Effector memory CD4-positive, alpha-beta T cell (primary cell): ENCODE measurements around the gene VPS54.

Experiments used
- DNase-seq, 3 donors: peaks; one replicate each; pipeline ENCODE4 v3.0.0-alpha.2; 2020
- H3K27ac ChIP-seq: 2 replicates; pipeline ENCODE4 v1.7.0; 2013; ENCODE audit warnings: mild to moderate bottlenecking, low read length, moderate library complexity; ENCODE audit not compliant: insufficient read depth, poor library complexity, severe bottlenecking
- H3K27me3 ChIP-seq: replicated peaks from 2 replicates; pipeline ENCODE4 v1.7.0; 2013; ENCODE audit warnings: mild to moderate bottlenecking, low read length; ENCODE audit not compliant: insufficient read depth, control insufficient read depth, poor library complexity, severe bottlenecking
- H3K36me3 ChIP-seq: 2 replicates; pipeline ENCODE4 v1.7.0; 2013; ENCODE audit warnings: mild to moderate bottlenecking, low read length, moderate library complexity; ENCODE audit not compliant: control insufficient read depth, insufficient read depth
- H3K4me1 ChIP-seq: 2 replicates; pipeline ENCODE4 v1.7.0; 2013; ENCODE audit warnings: low read length, mild to moderate bottlenecking; ENCODE audit not compliant: control insufficient read depth, insufficient read depth, poor library complexity, severe bottlenecking
- H3K4me3 ChIP-seq: 2 replicates; pipeline ENCODE4 v1.7.0; 2013; ENCODE audit warnings: low read length, low read depth, mild to moderate bottlenecking; ENCODE audit not compliant: insufficient read depth, poor library complexity, severe bottlenecking
- H3K9me3 ChIP-seq: 2 replicates; pipeline ENCODE4 v1.7.0; 2013; ENCODE audit warnings: mild to moderate bottlenecking, low read length, moderate library complexity; ENCODE audit not compliant: control insufficient read depth
- total RNA-seq, 3 donors: gene quantifications; one replicate each; lab custom pipeline; 2026; lab: John Stamatoyannopoulos, UW

Gene VPS54, protein sequence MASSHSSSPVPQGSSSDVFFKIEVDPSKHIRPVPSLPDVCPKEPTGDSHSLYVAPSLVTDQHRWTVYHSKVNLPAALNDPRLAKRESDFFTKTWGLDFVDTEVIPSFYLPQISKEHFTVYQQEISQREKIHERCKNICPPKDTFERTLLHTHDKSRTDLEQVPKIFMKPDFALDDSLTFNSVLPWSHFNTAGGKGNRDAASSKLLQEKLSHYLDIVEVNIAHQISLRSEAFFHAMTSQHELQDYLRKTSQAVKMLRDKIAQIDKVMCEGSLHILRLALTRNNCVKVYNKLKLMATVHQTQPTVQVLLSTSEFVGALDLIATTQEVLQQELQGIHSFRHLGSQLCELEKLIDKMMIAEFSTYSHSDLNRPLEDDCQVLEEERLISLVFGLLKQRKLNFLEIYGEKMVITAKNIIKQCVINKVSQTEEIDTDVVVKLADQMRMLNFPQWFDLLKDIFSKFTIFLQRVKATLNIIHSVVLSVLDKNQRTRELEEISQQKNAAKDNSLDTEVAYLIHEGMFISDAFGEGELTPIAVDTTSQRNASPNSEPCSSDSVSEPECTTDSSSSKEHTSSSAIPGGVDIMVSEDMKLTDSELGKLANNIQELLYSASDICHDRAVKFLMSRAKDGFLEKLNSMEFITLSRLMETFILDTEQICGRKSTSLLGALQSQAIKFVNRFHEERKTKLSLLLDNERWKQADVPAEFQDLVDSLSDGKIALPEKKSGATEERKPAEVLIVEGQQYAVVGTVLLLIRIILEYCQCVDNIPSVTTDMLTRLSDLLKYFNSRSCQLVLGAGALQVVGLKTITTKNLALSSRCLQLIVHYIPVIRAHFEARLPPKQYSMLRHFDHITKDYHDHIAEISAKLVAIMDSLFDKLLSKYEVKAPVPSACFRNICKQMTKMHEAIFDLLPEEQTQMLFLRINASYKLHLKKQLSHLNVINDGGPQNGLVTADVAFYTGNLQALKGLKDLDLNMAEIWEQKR
- 38.1 to 40.2 (median 38.6) reads per million in 3 donors for total RNA-seq

GRCh38 chr2:64019083-64019974, at the start of gene VPS54:
TSS of gene VPS54 (minus strand) at chr2:64019428. CDS start at chr2:63983999, 35,429 bp downstream.
- Histone ChIP-seq H3K9me3 (no peaks in the 10 kb centered on the region), H3K4me1 (peaks cover 6% of the 10 kb centered on the region), H3K27me3 (no peaks in the 10 kb centered on the region), H3K36me3 (no peaks in the 10 kb centered on the region), H3K27ac (peak within 1 kb of the TSS; percentile 69), H3K4me3 (peak within 1 kb of the TSS; percentile 85)
- peak; percentile 33 to 45 (median 36) for DNase-seq

GRCh38 chr2:64067326-64067725, 48.1 kb upstream of the VPS54 start:
- Histone ChIP-seq H3K27me3 (no peaks in the 10 kb centered on the region), H3K9me3 (no peaks in the 10 kb centered on the region), H3K27ac (no peak overlapping the region), H3K4me3 (no peak overlapping the region), H3K4me1 (no peaks in the 10 kb centered on the region), H3K36me3 (no peaks in the 10 kb centered on the region)
- no peak for DNase-seq

DNA sequence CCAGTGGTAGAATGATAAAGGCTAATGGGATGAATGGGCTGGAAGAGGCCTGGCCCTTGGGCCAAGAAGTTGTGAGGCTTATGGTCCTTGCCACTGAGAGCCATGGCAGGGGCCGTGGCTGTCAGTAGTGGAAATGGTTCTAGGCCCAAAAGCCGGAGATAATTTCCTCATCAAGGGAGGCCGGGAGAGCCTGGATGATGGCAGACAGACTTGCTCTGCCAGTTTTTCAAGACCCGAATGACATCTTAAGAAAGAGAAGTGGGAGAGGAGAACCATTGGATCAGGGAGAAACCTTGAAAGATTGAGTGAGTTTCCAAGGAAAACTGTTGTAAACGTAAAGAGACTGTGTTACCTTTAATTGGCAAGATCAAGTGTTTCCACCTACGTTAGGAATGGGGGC, 46.3 kb upstream of the VPS54 start:
- no peak overlapping the region for H3K27ac ChIP-seq
- no peaks in the 10 kb centered on the region for H3K9me3 ChIP-seq
- H3K36me3 ChIP-seq, result no peaks in the 10 kb centered on the region
- no peaks in the 10 kb centered on the region for H3K4me1 ChIP-seq
- H3K27me3 ChIP-seq, result no peaks in the 10 kb centered on the region
- no peak overlapping the region for H3K4me3 ChIP-seq
- no peak for DNase-seq

- no peak overlapping the region for H3K27ac ChIP-seq
- no peak for DNase-seq
These were observed 44.7 kb upstream of the VPS54 start for GRCh38 chr2:64063924-64064331.

GRCh38 chr2:64063454-64063853, 44.2 kb upstream of the VPS54 start:
- no peak overlapping the region for H3K27ac ChIP-seq
- no peaks in the 10 kb centered on the region for H3K36me3 ChIP-seq
- DNase-seq, result no peak
- H3K4me3 ChIP-seq, result no peak overlapping the region
- H3K4me1 ChIP-seq, result no peaks in the 10 kb centered on the region
- H3K27me3 ChIP-seq, result no peaks in the 10 kb centered on the region
- H3K9me3 ChIP-seq, result no peaks in the 10 kb centered on the region

More at GRCh38 chr2:64063924-64064331, 44.7 kb upstream of the VPS54 start:
- Histone ChIP-seq H3K36me3 (no peaks in the 10 kb centered on the region), H3K9me3 (no peaks in the 10 kb centered on the region), H3K4me3 (no peak overlapping the region), H3K4me1 (no peaks in the 10 kb centered on the region), H3K27me3 (no peaks in the 10 kb centered on the region)

DNA sequence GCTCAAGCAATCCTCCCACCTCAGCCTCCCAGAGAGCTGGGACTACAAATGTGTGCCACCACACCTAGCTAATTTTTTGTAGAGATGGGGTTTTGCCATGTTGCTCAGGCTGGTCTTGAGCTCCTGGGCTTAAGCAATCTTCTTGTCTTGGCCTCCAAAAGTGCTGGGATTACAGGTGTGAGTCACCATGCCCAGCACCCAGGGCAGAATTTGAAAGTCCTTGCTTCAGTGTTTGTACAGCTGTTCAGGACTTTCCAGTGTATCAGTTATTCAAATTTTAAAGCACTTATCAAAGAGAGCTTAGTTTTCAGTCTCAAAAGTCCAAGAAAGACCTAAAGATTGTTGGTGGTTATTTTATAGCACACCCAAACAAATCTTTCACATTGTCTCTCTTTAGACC, 43.6 kb upstream of the VPS54 start:
- Histone ChIP-seq H3K9me3 (no peaks in the 10 kb centered on the region), H3K4me3 (no peak overlapping the region), H3K36me3 (no peaks in the 10 kb centered on the region), H3K4me1 (no peaks in the 10 kb centered on the region), H3K27ac (no peak overlapping the region), H3K27me3 (no peaks in the 10 kb centered on the region)
- no peak for DNase-seq

DNA sequence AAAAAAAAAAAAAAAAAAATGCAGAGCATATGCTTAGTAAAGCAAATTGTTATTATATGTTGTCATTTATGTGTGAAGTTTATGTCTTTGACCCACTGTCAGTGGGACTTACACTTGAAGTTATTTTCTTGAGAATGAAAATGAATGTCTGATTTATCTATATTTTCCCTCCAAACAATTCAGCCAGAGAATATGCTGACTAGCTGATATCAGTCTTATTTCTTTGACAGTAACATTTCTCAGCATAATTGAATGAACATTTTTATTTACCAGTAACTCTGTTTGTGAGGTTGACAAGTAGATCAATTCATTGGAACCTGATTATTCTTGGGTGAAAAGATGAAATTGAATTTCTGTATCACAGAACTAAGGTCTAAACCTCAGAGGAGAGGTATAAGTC, 40.0 kb upstream of the VPS54 start:
- no peaks in the 10 kb centered on the region for H3K9me3 ChIP-seq
- DNase-seq, result no peak
- H3K36me3 ChIP-seq, result no peaks in the 10 kb centered on the region
- no peaks in the 10 kb centered on the region for H3K27me3 ChIP-seq
- H3K27ac ChIP-seq, result no peak overlapping the region
- no peaks in the 10 kb centered on the region for H3K4me1 ChIP-seq
- H3K4me3 ChIP-seq, result no peak overlapping the region

DNA sequence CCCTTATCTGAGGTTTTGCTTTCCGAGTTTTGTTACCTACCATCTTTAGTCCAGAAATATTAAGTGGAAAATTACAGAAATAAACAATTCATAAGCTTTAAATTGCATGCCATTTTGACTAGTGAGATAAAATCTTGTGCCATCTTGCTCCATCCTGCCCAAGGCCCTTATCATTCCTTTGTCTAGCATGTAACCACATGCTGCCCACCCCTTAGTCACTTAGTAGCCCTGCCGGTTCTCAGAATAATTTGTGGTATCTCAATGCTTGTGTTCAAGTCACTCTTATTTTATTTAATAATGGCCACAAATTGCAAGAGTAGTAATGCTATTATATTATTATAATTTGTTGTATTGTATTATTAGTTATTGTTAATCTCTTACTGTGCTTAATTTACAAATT, 36.8 kb upstream of the VPS54 start:
- Histone ChIP-seq H3K27me3 (no peaks in the 10 kb centered on the region), H3K27ac (no peak overlapping the region), H3K4me3 (no peak overlapping the region), H3K9me3 (no peaks in the 10 kb centered on the region), H3K4me1 (no peaks in the 10 kb centered on the region), H3K36me3 (no peaks in the 10 kb centered on the region)
- DNase-seq, result no peak

GRCh38 chr2:64054161-64054915, 35.1 kb upstream of the VPS54 start:
- Histone ChIP-seq H3K9me3 (no peaks in the 10 kb centered on the region), H3K27me3 (no peaks in the 10 kb centered on the region)

More at GRCh38 chr2:64054161-64054915, 35.1 kb upstream of the VPS54 start:
- no peak overlapping the region for H3K4me3 ChIP-seq
- peaks cover 3% of the 10 kb centered on the region for H3K4me1 ChIP-seq
- H3K36me3 ChIP-seq, result no peaks in the 10 kb centered on the region
- no peak overlapping the region for H3K27ac ChIP-seq
- no peak for DNase-seq
